SIG-M5 treated with dmso at 0.1 percent for 504 hours (cell line): Measurements from ENCODE around the gene TGM1.
"Not testable (repeated sequence)": the region's sequence is repeated elsewhere in the genome, so short reads cannot be mapped to it uniquely, and the experiment has no call there.

Source experiments
- DNase-seq: peaks from one replicate; lab custom pipeline; 2025; ENCODE audit not compliant: unreplicated experiment; lab: John Stamatoyannopoulos, UW

TGM1 gene

GRCh38 chr14:24207625-24208024, 55.4 kb downstream of the TGM1 start:
- DNase-seq, result no peak

GRCh38 chr14:24207104-24207551, 55.8 kb downstream of the TGM1 start:
- no peak for DNase-seq

GRCh38 chr14:24206260-24207103, 56.5 kb downstream of the TGM1 start:
- DNase-seq, result no peak

GRCh38 chr14:24204163-24205146, 58.5 kb downstream of the TGM1 start:
- DNase-seq, result no peak

GRCh38 chr14:24203249-24203886, 59.6 kb downstream of the TGM1 start:
- DNase-seq, result not testable (repeated sequence)

- DNase-seq, result not testable (repeated sequence)
These were observed 60.4 kb downstream of the TGM1 start for GRCh38 chr14:24202538-24202937.
